K562 (cell line): Measurements from ENCODE around the gene APOL4. TPM values are rescaled to one million over a fixed set of nuclear protein-coding genes. Genes with fewer than 3 reads are reported as not detected.
A peak's percentile ranks its signal among the peaks of the same experiment; 100 is the strongest.

Experiments used
- ATAC-seq: fragments of 200-7000 bp; cut with Tn5 transposase; 3 replicates; pipeline ENCODE4 v1.9.1; 2020; ENCODE audit warnings: moderate library complexity
- Bru-seq: library from RNA; stranded (reverse); fragments of 400-500 nt; gene quantifications from one replicate; lab custom pipeline; 2021; lab: Mats Ljungman, UMichigan
- BruChase-seq, 2 experiments: library from RNA; stranded (reverse); fragments of 400-500 nt; gene quantifications; one replicate each; lab custom pipeline; 2021; lab: Mats Ljungman, UMichigan
- BruUV-seq: library from RNA; stranded (reverse); fragments of 400-500 nt; replicated peaks from 2 replicates; lab custom pipeline; 2021; lab: Mats Ljungman, UMichigan
- CTCF ChIA-PET: fragments of 300-600 bp; formaldehyde crosslinking; extraction: SDS; loops from one replicate; lab custom pipeline; 2021; ENCODE audit warnings: low intra/inter-chr PET ratio; lab: Yijun Ruan, JAX
- POLR2A ChIA-PET: fragments of 300-600, 350-650 bp; sonication (Branson Sonifier 250); formaldehyde crosslinking; extraction: SDS; loops from one replicate; lab custom pipeline; 2021; ENCODE audit warnings: antibody characterized with exemption, inconsistent platforms; lab: Yijun Ruan, JAX
- DNase-seq, 4 experiments: peaks; one replicate each; pipeline versions ENCODE4 v3.0.0 to v3.0.0-alpha.2; 2011 to 2018; ENCODE audit warnings: low spot score in 3 of 4, mixed read lengths in 3 of 4; ENCODE audit errors: extremely low read depth in 1 of 4
- FAIRE-seq: peaks from 2 replicates; lab custom pipeline; 2011; peaks lifted over from hg19 to GRCh38; lab: Jason Lieb, UNC
- H2AFZ ChIP-seq: 2 replicates; pipeline ENCODE4 v1.6.0; 2011; ENCODE audit warnings: low read depth, low read length, control low read depth, inconsistent platforms
- H3K27ac ChIP-seq: fragments of 200-600 bp; 3 replicates; pipeline ENCODE4 v1.8.0; 2011; ENCODE audit warnings: low read depth, mild to moderate bottlenecking, control low read depth, inconsistent platforms, low read length, moderate library complexity, mixed read lengths; ENCODE audit errors: extremely low read depth
- H3K27me3 ChIP-seq, 2 experiments: fragments of 300-600 bp in 1 of 2; 2 replicates in 1 of 2; 3 replicates in 1 of 2; pipeline versions ENCODE4 v1.6.0 to v1.8.0; 2011; ENCODE audit warnings: inconsistent platforms in 2 of 2, low read length in 2 of 2, mild to moderate bottlenecking in 1 of 2, mixed read lengths in 1 of 2, moderate library complexity in 1 of 2; ENCODE audit not compliant: control insufficient read depth in 2 of 2, insufficient read depth in 2 of 2
- H3K36me3 ChIP-seq: fragments of 300-600 bp; 3 replicates; pipeline ENCODE4 v1.8.0; 2011; ENCODE audit warnings: mild to moderate bottlenecking, low read length, inconsistent platforms; ENCODE audit not compliant: control insufficient read depth, insufficient read depth
- H3K4me1 ChIP-seq, 2 experiments: fragments of 200-600 bp in 1 of 2; replicated peaks in 1 of 2; 2 replicates in 1 of 2; 3 replicates in 1 of 2; pipeline versions ENCODE4 v1.5.1 to v1.8.0; 2011; ENCODE audit warnings: inconsistent platforms in 2 of 2, low read length in 2 of 2, mild to moderate bottlenecking in 1 of 2, mixed read lengths in 1 of 2, moderate library complexity in 1 of 2; ENCODE audit not compliant: control insufficient read depth in 2 of 2, insufficient read depth in 2 of 2
- H3K4me2 ChIP-seq: 2 replicates; pipeline ENCODE4 v1.6.1; 2011; ENCODE audit warnings: low read length, control low read depth, inconsistent platforms, mixed read lengths; ENCODE audit not compliant: insufficient read depth
- H3K4me3 ChIP-seq: fragments of 200-600 bp; sonication (generic), shearing (Covaris generic); 2 replicates; pipeline ENCODE4 v1.5.1; 2016; ENCODE audit warnings: control low read depth, inconsistent platforms
- H3K79me2 ChIP-seq: fragments of 200-600 bp; 3 replicates; pipeline ENCODE4 v1.8.0; 2011; ENCODE audit warnings: low read length, inconsistent platforms; ENCODE audit not compliant: control insufficient read depth, insufficient read depth
- H3K9ac ChIP-seq, 2 experiments: 2 replicates each; pipeline versions ENCODE4 v1.6.0 to v1.6.1; 2011; ENCODE audit warnings: low read depth in 2 of 2, low read length in 2 of 2, control low read depth in 1 of 2, inconsistent platforms in 1 of 2, mild to moderate bottlenecking in 1 of 2, mixed read lengths in 1 of 2; ENCODE audit not compliant: insufficient read depth in 1 of 2
- H3K9me1 ChIP-seq: one replicate; pipeline ENCODE4 v1.6.0; 2011; ENCODE audit warnings: inconsistent platforms, mild to moderate bottlenecking, low read length, moderate library complexity; ENCODE audit not compliant: control insufficient read depth, insufficient read depth
- H3K9me3 ChIP-seq: replicated peaks from 2 replicates; pipeline ENCODE4 v1.5.1; 2011; ENCODE audit warnings: low read depth, low read length, inconsistent platforms; ENCODE audit not compliant: control insufficient read depth, insufficient read depth
- H4K20me1 ChIP-seq: replicated peaks from 2 replicates; pipeline ENCODE4 v1.6.1; 2011; ENCODE audit warnings: low read length, inconsistent platforms, mixed read lengths; ENCODE audit not compliant: control insufficient read depth, insufficient read depth
- CAMTA2 ChIP-seq: fragments of 250-450 bp; sonication (Bioruptor Pico); conservative IDR thresholded peaks from 2 replicates; pipeline ENCODE4 v1.5.1; 2022
- EZH2 ChIP-seq: IDR thresholded peaks from 2 replicates; pipeline ENCODE4 v1.6.1; 2012; ENCODE audit warnings: low read depth, mild to moderate bottlenecking, inconsistent platforms, low read length, borderline replicate concordance
- HDAC3 ChIP-seq: fragments of 450-650 bp; IDR thresholded peaks from 2 replicates; pipeline ENCODE4 v1.6.1; 2018; ENCODE audit warnings: borderline replicate concordance, mild to moderate bottlenecking, moderate library complexity; ENCODE audit not compliant: partially characterized antibody
- MCM7 ChIP-seq, 2 experiments: fragments of 450-650 bp; IDR thresholded peaks; 2 replicates each; pipeline ENCODE4 v1.6.1; 2016 to 2018
- THRAP3 ChIP-seq: fragments of 450-650 bp; IDR thresholded peaks from 2 replicates; pipeline ENCODE4 v1.6.1; 2016; ENCODE audit warnings: mild to moderate bottlenecking, inconsistent platforms, borderline replicate concordance
- ZNF444 ChIP-seq: fragments of 250-450 bp; sonication (Bioruptor Pico); IDR thresholded peaks from 2 replicates; pipeline ENCODE4 v1.4.0; 2020; ENCODE audit warnings: mild to moderate bottlenecking, moderate library complexity
- WGBS: fragments of 100-300 bp; shearing (Covaris generic); methylation state at CpG from one replicate; pipeline ENCODE4 v1.1.6; 2016; ENCODE audit warnings: low coverage, mixed read lengths; ENCODE audit not compliant: insufficient coverage; ENCODE audit errors: missing lambda C conversion rate; 5-methylcytosine and 5-hydroxymethylcytosine counted together
- in situ Hi-C: fragments of 300-500 bp; cut with MboI; formaldehyde crosslinking; loops from 4 replicates; pipeline ENCODE4 v1.15.0; 2018; ENCODE audit warnings: inconsistent platforms, mixed read lengths
- intact Hi-C: fragments of 100-400 bp; cut with micrococcal nuclease; formaldehyde crosslinking; loops from 2 replicates; pipeline ENCODE4 v1.14.2; 2022
- long read RNA-seq, 3 experiments: library from polyadenylated mRNA in 2 of 3; library from RNA in 1 of 3; unstranded in 2 of 3; stranded (forward) in 1 of 3; transcript quantifications; one replicate each; pipeline ENCODE4 v2.0.0, GENCODE V29; 2019 to 2022
- polyA minus RNA-seq, 3 experiments: library from RNA; depleted of rRNA, polyadenylated mRNA; stranded (reverse); fragments of >200 nt; gene quantifications; 2 replicates each; pipeline ENCODE4 v1.2.3, GENCODE V29; 2011
- polyA plus RNA-seq, 8 experiments: library from polyadenylated mRNA; depleted of rRNA in 4 of 8; stranded (reverse) in 5 of 8; unstranded in 3 of 8; fragments of >200 nt; fragmentation: Nextera tagmentation in 2 of 8; fragmentation: Illumina TruSeq in 1 of 8; extraction: Ambion mirVana in 2 of 8; extraction: Trizol in 1 of 8; gene quantifications; 2 replicates each; pipeline versions ENCODE4 v1.2.1 to v1.2.3, GENCODE V29; 2011 to 2014; ENCODE audit warnings: inconsistent platforms in 1 of 8, missing spikeins in 1 of 8
- total RNA-seq, 7 experiments: library from RNA; depleted of rRNA in 6 of 7; stranded (reverse); fragments of >200 nt in 6 of 7; fragmentation: Illumina TruSeq in 2 of 7; extraction: Trizol in 2 of 7; gene quantifications; 2 replicates each; pipeline versions ENCODE4 v1.2.1 to v1.2.3, GENCODE V29; 2011 to 2021; ENCODE audit warnings: low replicate concordance in 1 of 7
- TF ChIP-seq, protein P1 (sequence below): sonication (generic); formaldehyde crosslinking; IDR thresholded peaks from 2 replicates; pipeline ENCODE4 v1.8.0; 2022; ENCODE audit warnings: missing genetic modification reagents, mild to moderate bottlenecking, borderline replicate concordance
- TF ChIP-seq, protein P2 (sequence below): fragments of 250-450 bp; sonication (Bioruptor Pico); IDR thresholded peaks from 2 replicates; pipeline ENCODE4 v1.8.0; 2021; ENCODE audit warnings: moderate library complexity, mild to moderate bottlenecking, inconsistent platforms
- TF ChIP-seq, protein P3 (sequence below): fragments of 250-450 bp; sonication (Bioruptor Pico); IDR thresholded peaks from 2 replicates; pipeline ENCODE4 v1.4.0; 2020

APOL4 gene, protein sequence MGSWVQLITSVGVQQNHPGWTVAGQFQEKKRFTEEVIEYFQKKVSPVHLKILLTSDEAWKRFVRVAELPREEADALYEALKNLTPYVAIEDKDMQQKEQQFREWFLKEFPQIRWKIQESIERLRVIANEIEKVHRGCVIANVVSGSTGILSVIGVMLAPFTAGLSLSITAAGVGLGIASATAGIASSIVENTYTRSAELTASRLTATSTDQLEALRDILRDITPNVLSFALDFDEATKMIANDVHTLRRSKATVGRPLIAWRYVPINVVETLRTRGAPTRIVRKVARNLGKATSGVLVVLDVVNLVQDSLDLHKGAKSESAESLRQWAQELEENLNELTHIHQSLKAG
- total RNA-seq (2011; cell fraction: chromatin; rRNA removed; ENCODE audit: low replicate concordance): 11.5 and 14.1 TPM in 2 replicates
- 8.7 and 14.0 TPM in 2 replicates for total RNA-seq (2011; cell fraction: nucleolus; rRNA removed)
- 14.4 and 15.3 TPM in 2 replicates for total RNA-seq (2011; cell fraction: nucleoplasm; rRNA removed)
- 6.6 and 9.4 TPM in 2 replicates for total RNA-seq (2014; rRNA removed)
- total RNA-seq (2014; rRNA removed; fragmentation: Illumina TruSeq; extraction: Trizol): 7.6 and 9.3 TPM in 2 replicates
- 11.0 and 11.9 TPM in 2 replicates for total RNA-seq (2015; rRNA removed; fragmentation: Illumina TruSeq; extraction: Trizol)
- total RNA-seq (2021): 8.9 and 9.8 TPM in 2 replicates
- 14.3 and 14.5 TPM in 2 replicates for polyA plus RNA-seq (2011; rRNA removed)
- polyA plus RNA-seq (2011; cell fraction: cytosol; rRNA removed): 14.6 and 18.4 TPM in 2 replicates
- polyA plus RNA-seq (2011; cell fraction: nucleus; rRNA removed): 8.5 and 10.5 TPM in 2 replicates
- 16.0 and 18.4 TPM in 2 replicates for polyA plus RNA-seq (2012)
- 8.1 and 10.2 TPM in 2 replicates for polyA plus RNA-seq (2014; fragmentation: Illumina TruSeq; extraction: Trizol)
- polyA plus RNA-seq (2014; fragmentation: Nextera tagmentation; extraction: Ambion mirVana): 10 to 100 TPM in 1 of 2 experiments, 1 to 10 TPM in 1; 8.9 to 15.0 TPM
- 6.5 and 7.2 TPM in 2 replicates for polyA plus RNA-seq (2014; rRNA removed)
- polyA minus RNA-seq (2011; rRNA and poly(A)+ RNA removed): 32.8 and 36.6 TPM in 2 replicates
- polyA minus RNA-seq (2011; cell fraction: cytosol; rRNA and poly(A)+ RNA removed): 9.2 and 12.4 TPM in 2 replicates
- polyA minus RNA-seq (2011; cell fraction: nucleus; rRNA and poly(A)+ RNA removed): 6.5 and 15.6 TPM in 2 replicates
- Bru-seq, nascent RNA: percentile 65 among the genes with signal in this experiment
- percentile 53 among the genes with signal in this experiment for BruChase-seq, experiment 1, labeled RNA remaining after a 2-hour chase
- percentile 58 among the genes with signal in this experiment for BruChase-seq, experiment 2, labeled RNA remaining after a 6-hour chase
- long read RNA-seq, experiment 1, partial matches to known transcripts: 31 of 36 reads
- long read RNA-seq, experiment 1, other reads (novel, unspliced or antisense): 5 of 36 reads
- long read RNA-seq, experiment 2, partial matches to known transcripts: 6 of 9 reads
- long read RNA-seq, experiment 2, other reads (novel, unspliced or antisense): 3 of 9 reads
- long read RNA-seq, experiment 3, partial matches to known transcripts: 10 of 11 reads
- long read RNA-seq, experiment 3, other reads (novel, unspliced or antisense): 1 of 11 reads

DNA sequence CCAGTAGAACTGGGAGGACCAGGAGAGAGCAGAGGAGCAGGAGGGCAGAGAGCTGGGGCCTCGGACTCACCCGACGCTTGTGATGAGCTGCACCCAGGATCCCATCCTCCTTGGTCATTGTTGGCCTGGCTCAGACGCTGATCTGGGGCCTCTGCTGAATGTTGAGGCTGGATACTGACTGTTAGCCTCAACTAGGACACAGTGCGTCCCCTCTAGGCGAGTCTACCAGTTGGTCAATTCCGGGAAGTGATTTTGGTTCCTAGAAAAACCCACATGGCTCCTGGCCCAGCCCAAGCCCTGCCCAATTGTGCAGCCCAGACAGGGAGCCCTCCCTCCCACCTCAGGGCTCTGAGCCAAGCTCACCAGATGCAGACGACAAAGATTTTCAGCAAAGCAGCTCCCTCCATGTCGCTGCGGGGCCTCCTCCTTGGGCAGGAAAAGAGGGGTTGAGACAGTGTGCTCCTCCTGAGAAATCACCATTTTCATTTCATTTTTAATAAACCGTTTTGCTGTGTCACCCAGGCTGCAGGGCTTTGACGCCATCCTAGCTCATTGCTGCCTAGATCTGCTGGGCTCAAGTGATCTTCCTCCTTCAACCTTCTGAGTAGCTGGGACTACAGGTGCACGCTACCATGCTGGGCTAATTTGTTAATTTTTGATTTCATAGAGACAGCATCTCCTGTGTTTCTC is at the start of gene APOL4:
Gene APOL4 (minus strand): TSS at position 180 of the 690 bp plus-strand sequence. CDS start 75 bp downstream, at position 105.
- Histone ChIP-seq H3K36me3 (peaks cover 10% of the 10 kb centered on the region; the same call in 1 of the 3 replicates), H3K27me3 (no peaks in the 10 kb centered on the region), H3K4me1 (peaks cover 40 to 42% of the 10 kb centered on the region in 2 experiments; a peak in 4 of 5 replicates), H4K20me1 (no peaks in the 10 kb centered on the region), H3K79me2 (peaks cover 18% of the 10 kb centered on the region), H3K9me3 (no peaks in the 10 kb centered on the region), H3K4me2 (peak within 1 kb of the TSS; percentile 71), H3K27ac (peak within 1 kb of the TSS; percentile 80), H3K9me1 (no peaks in the 10 kb centered on the region), H3K9ac (peak within 1 kb of the TSS; percentile 69 to 90), H2AFZ (peak within 1 kb of the TSS; percentile 84), H3K4me3 (peak within 1 kb of the TSS; percentile 35)
- 1% methylated on average over 11 of the region's 13 CpGs for WGBS
- CTCF ChIA-PET: interaction anchor here (0.6 kb wide), 1 partner anchor 32 kb away, joined by 4 read pairs; no protein-coding TSS in a partner anchor
- in situ Hi-C loops (no loop called here), intact Hi-C loops (no loop called here)
- peak; percentile 58 to 93 (median 71) for DNase-seq
- no TSS peak for BruUV-seq
- peak; percentile 81 for ATAC-seq
- POLR2A ChIA-PET: interaction anchor here (0.6 to 1.9 kb wide), 4 partner anchors 9 to 371 kb away, joined by 3 to 5 read pairs (median 3); no protein-coding TSS in a partner anchor
- peak; percentile 96 for FAIRE-seq
- no peak for TF ChIP-seq ZNF444 (CRISPR knock-in tag)
- TF ChIP-seq, protein P1, sequence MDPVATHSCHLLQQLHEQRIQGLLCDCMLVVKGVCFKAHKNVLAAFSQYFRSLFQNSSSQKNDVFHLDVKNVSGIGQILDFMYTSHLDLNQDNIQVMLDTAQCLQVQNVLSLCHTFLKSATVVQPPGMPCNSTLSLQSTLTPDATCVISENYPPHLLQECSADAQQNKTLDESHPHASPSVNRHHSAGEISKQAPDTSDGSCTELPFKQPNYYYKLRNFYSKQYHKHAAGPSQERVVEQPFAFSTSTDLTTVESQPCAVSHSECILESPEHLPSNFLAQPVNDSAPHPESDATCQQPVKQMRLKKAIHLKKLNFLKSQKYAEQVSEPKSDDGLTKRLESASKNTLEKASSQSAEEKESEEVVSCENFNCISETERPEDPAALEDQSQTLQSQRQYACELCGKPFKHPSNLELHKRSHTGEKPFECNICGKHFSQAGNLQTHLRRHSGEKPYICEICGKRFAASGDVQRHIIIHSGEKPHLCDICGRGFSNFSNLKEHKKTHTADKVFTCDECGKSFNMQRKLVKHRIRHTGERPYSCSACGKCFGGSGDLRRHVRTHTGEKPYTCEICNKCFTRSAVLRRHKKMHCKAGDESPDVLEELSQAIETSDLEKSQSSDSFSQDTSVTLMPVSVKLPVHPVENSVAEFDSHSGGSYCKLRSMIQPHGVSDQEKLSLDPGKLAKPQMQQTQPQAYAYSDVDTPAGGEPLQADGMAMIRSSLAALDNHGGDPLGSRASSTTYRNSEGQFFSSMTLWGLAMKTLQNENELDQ: no peak
- TF ChIP-seq, protein P2, sequence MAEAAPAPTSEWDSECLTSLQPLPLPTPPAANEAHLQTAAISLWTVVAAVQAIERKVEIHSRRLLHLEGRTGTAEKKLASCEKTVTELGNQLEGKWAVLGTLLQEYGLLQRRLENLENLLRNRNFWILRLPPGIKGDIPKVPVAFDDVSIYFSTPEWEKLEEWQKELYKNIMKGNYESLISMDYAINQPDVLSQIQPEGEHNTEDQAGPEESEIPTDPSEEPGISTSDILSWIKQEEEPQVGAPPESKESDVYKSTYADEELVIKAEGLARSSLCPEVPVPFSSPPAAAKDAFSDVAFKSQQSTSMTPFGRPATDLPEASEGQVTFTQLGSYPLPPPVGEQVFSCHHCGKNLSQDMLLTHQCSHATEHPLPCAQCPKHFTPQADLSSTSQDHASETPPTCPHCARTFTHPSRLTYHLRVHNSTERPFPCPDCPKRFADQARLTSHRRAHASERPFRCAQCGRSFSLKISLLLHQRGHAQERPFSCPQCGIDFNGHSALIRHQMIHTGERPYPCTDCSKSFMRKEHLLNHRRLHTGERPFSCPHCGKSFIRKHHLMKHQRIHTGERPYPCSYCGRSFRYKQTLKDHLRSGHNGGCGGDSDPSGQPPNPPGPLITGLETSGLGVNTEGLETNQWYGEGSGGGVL (CRISPR knock-in tag): no peak
- TF ChIP-seq THRAP3: no peak
- TF ChIP-seq, protein P3, sequence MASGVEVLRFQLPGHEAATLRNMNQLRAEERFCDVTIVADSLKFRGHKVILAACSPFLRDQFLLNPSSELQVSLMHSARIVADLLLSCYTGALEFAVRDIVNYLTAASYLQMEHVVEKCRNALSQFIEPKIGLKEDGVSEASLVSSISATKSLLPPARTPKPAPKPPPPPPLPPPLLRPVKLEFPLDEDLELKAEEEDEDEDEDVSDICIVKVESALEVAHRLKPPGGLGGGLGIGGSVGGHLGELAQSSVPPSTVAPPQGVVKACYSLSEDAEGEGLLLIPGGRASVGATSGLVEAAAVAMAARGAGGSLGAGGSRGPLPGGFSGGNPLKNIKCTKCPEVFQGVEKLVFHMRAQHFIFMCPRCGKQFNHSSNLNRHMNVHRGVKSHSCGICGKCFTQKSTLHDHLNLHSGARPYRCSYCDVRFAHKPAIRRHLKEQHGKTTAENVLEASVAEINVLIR (CRISPR knock-in tag): no peak
- TF ChIP-seq EZH2: no peak
- peak; percentile 27 for TF ChIP-seq HDAC3
- no peak for TF ChIP-seq CAMTA2 (CRISPR knock-in tag)
- no peak for TF ChIP-seq MCM7 (IDR thresholded peaks at IDR 0.05)
